Measurements from ENCODE around the gene RAG2.

DNA sequence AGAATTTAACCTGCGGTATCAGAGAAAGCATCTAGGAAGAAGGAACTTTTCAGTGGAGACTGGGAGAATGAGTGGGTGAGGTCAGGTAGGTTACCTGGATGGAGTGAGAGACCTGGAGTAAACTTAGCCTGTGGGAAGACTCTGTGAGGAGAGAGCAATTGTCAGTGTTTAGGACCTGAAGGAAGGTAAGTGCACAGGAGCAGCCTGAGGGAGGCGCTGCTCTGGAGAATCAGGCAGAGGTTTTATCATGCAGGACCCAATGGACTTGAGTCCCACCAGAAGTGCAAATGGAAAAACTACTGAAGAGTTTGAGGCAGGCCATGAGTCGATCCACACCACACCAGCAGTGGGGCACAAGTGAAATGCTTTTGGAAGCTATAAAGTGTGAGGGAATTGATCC is 14.4 kb downstream of the RAG2 start:
- no peak for TF ChIP-seq POLR2AphosphoS5 (IDR thresholded peaks at IDR 0.05; ENCODE audit: low read depth, low read length)
- no peak for TF ChIP-seq POLR2A (IDR thresholded peaks at IDR 0.05; ENCODE audit: low read depth, low read length)
- TF ChIP-seq TAF1 (IDR thresholded peaks at IDR 0.05; ENCODE audit: low read depth, low read length), result no peak
- no peak for TF ChIP-seq SPI1 (IDR thresholded peaks at IDR 0.05; ENCODE audit: low read depth, low read length)
- TF ChIP-seq POU2F2 (IDR thresholded peaks at IDR 0.05; ENCODE audit: low read depth, low read length), result no peak

Data from GM12891 (cell line).